Keratinocyte (primary cell): ENCODE results near the gene RPL28. TPM values are rescaled to one million over a fixed set of nuclear protein-coding genes. Genes with fewer than 3 reads are reported as not detected.

ENCODE experiments used
- DNase-seq: peaks from one replicate; pipeline ENCODE4 v3.0.0-alpha.2; 2011; ENCODE audit warnings: low read depth, missing footprints, low spot score
- FAIRE-seq: peaks from 2 replicates; lab custom pipeline; 2011; peaks lifted over from hg19 to GRCh38; lab: Jason Lieb, UNC
- H2AFZ ChIP-seq: 2 replicates; pipeline ENCODE4 v1.6.0; 2012; ENCODE audit warnings: low read length, control low read depth, inconsistent platforms; ENCODE audit not compliant: control insufficient read depth
- H3K27ac ChIP-seq: 2 replicates; pipeline ENCODE4 v1.5.1; 2011; ENCODE audit warnings: low read length; ENCODE audit not compliant: control insufficient read depth, insufficient read depth
- H3K27me3 ChIP-seq: 3 replicates; pipeline ENCODE4 v1.6.0; 2011; ENCODE audit warnings: low read length; ENCODE audit not compliant: control insufficient read depth, insufficient read depth; ENCODE audit errors: extremely low read depth
- H3K36me3 ChIP-seq, 2 experiments: 2 replicates in 1 of 2; 3 replicates in 1 of 2; pipeline ENCODE4 v1.5.1; 2011; ENCODE audit warnings: low read length in 2 of 2, mild to moderate bottlenecking in 1 of 2; ENCODE audit not compliant: control insufficient read depth in 2 of 2, insufficient read depth in 2 of 2; ENCODE audit errors: extremely low read depth in 1 of 2
- H3K4me1 ChIP-seq: 3 replicates; pipeline ENCODE4 v1.5.1; 2011; ENCODE audit warnings: low read length; ENCODE audit not compliant: control insufficient read depth, insufficient read depth; ENCODE audit errors: extremely low read depth
- H3K4me2 ChIP-seq: 3 replicates; pipeline ENCODE4 v1.6.0; 2011; ENCODE audit warnings: low read depth, low read length; ENCODE audit not compliant: control insufficient read depth, insufficient read depth; ENCODE audit errors: extremely low read depth
- H3K4me3 ChIP-seq, 3 experiments: fragments of 200-600 bp in 1 of 3; sonication (generic) in 1 of 3; 2 replicates in 2 of 3; 3 replicates in 1 of 3; pipeline ENCODE4 v1.5.1; 2011 to 2016; ENCODE audit warnings: low read length in 3 of 3, mild to moderate bottlenecking in 3 of 3, control low read depth in 2 of 3, inconsistent platforms in 1 of 3, low read depth in 1 of 3, mixed read lengths in 1 of 3, mixed run types in 1 of 3, moderate library complexity in 1 of 3; ENCODE audit not compliant: control insufficient read depth in 2 of 3, insufficient read depth in 2 of 3; ENCODE audit errors: extremely low read depth in 1 of 3
- H3K79me2 ChIP-seq: 2 replicates; pipeline ENCODE4 v1.6.0; 2012; ENCODE audit warnings: low read length; ENCODE audit not compliant: control insufficient read depth, insufficient read depth
- H3K9ac ChIP-seq: 3 replicates; pipeline ENCODE4 v1.6.0; 2011; ENCODE audit warnings: low read length; ENCODE audit not compliant: control insufficient read depth, insufficient read depth; ENCODE audit errors: extremely low read depth
- H3K9me1 ChIP-seq: 3 replicates; pipeline ENCODE4 v1.6.0; 2011; ENCODE audit warnings: low read length; ENCODE audit not compliant: control insufficient read depth, insufficient read depth; ENCODE audit errors: extremely low read depth
- H3K9me3 ChIP-seq: 2 replicates; pipeline ENCODE4 v1.5.1; 2012; ENCODE audit warnings: low read depth, low read length; ENCODE audit not compliant: control insufficient read depth
- H4K20me1 ChIP-seq: 3 replicates; pipeline ENCODE4 v1.6.0; 2011; ENCODE audit warnings: low read length; ENCODE audit not compliant: control insufficient read depth, insufficient read depth; ENCODE audit errors: extremely low read depth
- CTCF ChIP-seq, 3 experiments: IDR thresholded peaks in 1 of 3; conservative IDR thresholded peaks in 1 of 3; optimal IDR thresholded peaks in 1 of 3; 2 replicates in 2 of 3; 3 replicates in 1 of 3; pipeline versions ENCODE3 to v1.5.1; 2011; ENCODE audit warnings: low read length in 3 of 3, mild to moderate bottlenecking in 3 of 3, moderate library complexity in 2 of 3, control low read depth in 1 of 3, inconsistent platforms in 1 of 3; ENCODE audit not compliant: insufficient read depth in 2 of 3; ENCODE audit errors: extremely low read depth in 1 of 3
- EZH2 ChIP-seq: IDR thresholded peaks from one replicate; pipeline ENCODE4 v1.6.1; 2012; ENCODE audit warnings: inconsistent platforms, mild to moderate bottlenecking, low read length, moderate library complexity
- dilution Hi-C: fragments of 300-500 bp; cut with MboI; formaldehyde crosslinking; loops from one replicate; pipeline ENCODE4 v1.7.0; 2020; ENCODE audit warnings: low sequenced_read_pairs; ENCODE audit not compliant: extremely low pct_ligation_motif_present
- polyA plus RNA-seq, 5 experiments: library from polyadenylated mRNA; depleted of rRNA in 3 of 5; stranded (reverse) in 3 of 5; stranded (forward) in 1 of 5; unstranded in 1 of 5; fragments of >200 nt; gene quantifications; 1 replicate in 1 of 5; 2 replicates in 3 of 5; 3 replicates in 1 of 5; pipeline versions ENCODE4 v1.2.1 to v1.2.3, GENCODE V29; 2011 to 2012; ENCODE audit warnings: missing spikeins in 2 of 5, low read depth in 1 of 5, low replicate concordance in 1 of 5

The RPL28 gene
- polyA plus RNA-seq, 1 donor (not counting 4 experiments of a cell fraction or from before 2014, with no cell fraction given), result 282 TPM

GRCh38 chr19:55339105-55339888 is 46.4 kb upstream of the RPL28 start, which contains the start of gene KMT5C:
Gene KMT5C, plus strand, starts transcription at chr19:55339876. Its CDS starts 2,061 bp downstream, at chr19:55341937.
- dilution Hi-C loops, result no loop called here
- Histone ChIP-seq H3K4me2 (peak within 1 kb of the TSS; percentile 96), H3K9me3 (no peaks in the 10 kb centered on the region), H3K27ac (peak within 1 kb of the TSS; percentile 99), H3K36me3 (peaks cover 0 to 8% of the 10 kb centered on the region in 2 experiments), H3K9me1 (no peaks in the 10 kb centered on the region), H3K27me3 (no peaks in the 10 kb centered on the region), H3K9ac (peak within 1 kb of the TSS; percentile 96), H3K4me3 (peak within 1 kb of the TSS; percentile 64 to 83 (median 78)), H2AFZ (no peak within 1 kb of the TSS), H3K79me2 (peaks cover 5% of the 10 kb centered on the region), H3K4me1 (peaks cover 31% of the 10 kb centered on the region), H4K20me1 (no peaks in the 10 kb centered on the region)
- FAIRE-seq (peak; percentile 82), DNase-seq (peak; percentile 100)
- TF ChIP-seq EZH2 (no peak), CTCF (optimal IDR thresholded peaks at IDR 0.05 in 1 of 3, IDR thresholded peaks at IDR 0.05 in 1 of 3, conservative IDR thresholded peaks at IDR 0.05 in 1 of 3; ENCODE audit: extremely low read depth in 1 of 3, insufficient read depth in 2 of 3, low read length in 3 of 3) (peak; percentile 11 to 48 (median 22))

- dilution Hi-C loops, result no loop called here
- Histone ChIP-seq H3K9me1 (no peaks in the 10 kb centered on the region), H3K4me2 (peak overlapping the region; percentile 96), H3K27me3 (no peaks in the 10 kb centered on the region), H3K27ac (peak overlapping the region; percentile 90), H3K4me1 (peaks cover 33% of the 10 kb centered on the region), H3K9ac (peak overlapping the region; percentile 93), H3K4me3 (peak overlapping the region; percentile 64 to 83 (median 78)), H3K9me3 (no peaks in the 10 kb centered on the region), H3K36me3 (peaks cover 0 to 10% of the 10 kb centered on the region in 2 experiments), H3K79me2 (peaks cover 5% of the 10 kb centered on the region), H4K20me1 (no peaks in the 10 kb centered on the region), H2AFZ (no peak overlapping the region)
- DNase-seq (no peak), FAIRE-seq (no peak)
- TF ChIP-seq CTCF (optimal IDR thresholded peaks at IDR 0.05 in 1 of 3, IDR thresholded peaks at IDR 0.05 in 1 of 3, conservative IDR thresholded peaks at IDR 0.05 in 1 of 3; ENCODE audit: extremely low read depth in 1 of 3, insufficient read depth in 2 of 3, low read length in 3 of 3), result no peak
- no peak for TF ChIP-seq EZH2
Observed at GRCh38 chr19:55339889-55340783, 45.6 kb upstream of the RPL28 start.
